ENCODE data around the gene CASD1. TPM values are rescaled to one million over a fixed set of nuclear protein-coding genes. Genes with fewer than 3 reads are reported as not detected.

Gene CASD1
- total RNA-seq, 4 donors from 2014 or later: 21.7 to 73.7 (median 63.3) TPM

DNA sequence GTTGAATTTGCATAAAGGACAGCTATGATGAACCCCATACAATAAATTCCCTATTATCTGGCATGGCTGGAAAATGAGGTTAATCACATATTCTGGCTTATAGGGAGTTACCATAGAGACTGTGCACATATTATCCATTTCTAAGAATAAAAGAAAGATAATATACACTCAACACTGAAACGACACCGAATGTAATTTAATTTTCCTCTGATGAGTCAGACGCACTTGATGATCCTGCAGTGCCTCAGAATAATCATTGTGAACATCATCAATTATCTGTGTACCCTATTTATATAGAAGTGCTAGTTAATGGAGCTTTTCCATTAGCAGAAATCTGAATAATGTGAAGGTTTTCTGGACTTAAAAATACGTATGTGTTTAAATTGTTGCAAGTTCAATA, 86.1 kb downstream of the CASD1 start:
- Histone ChIP-seq H3K27ac (no peak overlapping the region), H3K36me3 (no peaks in the 10 kb centered on the region), H3K4me3 (no peak overlapping the region), H3K4me1 (no peaks in the 10 kb centered on the region), H3K9me3 (no peaks in the 10 kb centered on the region), H3K27me3 (no peaks in the 10 kb centered on the region)
- no peak for DNase-seq
- TF ChIP-seq POLR2AphosphoS5 (IDR thresholded peaks at IDR 0.05): no peak
- TF ChIP-seq, protein P1, sequence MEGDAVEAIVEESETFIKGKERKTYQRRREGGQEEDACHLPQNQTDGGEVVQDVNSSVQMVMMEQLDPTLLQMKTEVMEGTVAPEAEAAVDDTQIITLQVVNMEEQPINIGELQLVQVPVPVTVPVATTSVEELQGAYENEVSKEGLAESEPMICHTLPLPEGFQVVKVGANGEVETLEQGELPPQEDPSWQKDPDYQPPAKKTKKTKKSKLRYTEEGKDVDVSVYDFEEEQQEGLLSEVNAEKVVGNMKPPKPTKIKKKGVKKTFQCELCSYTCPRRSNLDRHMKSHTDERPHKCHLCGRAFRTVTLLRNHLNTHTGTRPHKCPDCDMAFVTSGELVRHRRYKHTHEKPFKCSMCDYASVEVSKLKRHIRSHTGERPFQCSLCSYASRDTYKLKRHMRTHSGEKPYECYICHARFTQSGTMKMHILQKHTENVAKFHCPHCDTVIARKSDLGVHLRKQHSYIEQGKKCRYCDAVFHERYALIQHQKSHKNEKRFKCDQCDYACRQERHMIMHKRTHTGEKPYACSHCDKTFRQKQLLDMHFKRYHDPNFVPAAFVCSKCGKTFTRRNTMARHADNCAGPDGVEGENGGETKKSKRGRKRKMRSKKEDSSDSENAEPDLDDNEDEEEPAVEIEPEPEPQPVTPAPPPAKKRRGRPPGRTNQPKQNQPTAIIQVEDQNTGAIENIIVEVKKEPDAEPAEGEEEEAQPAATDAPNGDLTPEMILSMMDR (IDR thresholded peaks at IDR 0.05): no peak
- TF ChIP-seq POLR2A (IDR thresholded peaks at IDR 0.05): no peak
- TF ChIP-seq EP300 (IDR thresholded peaks at IDR 0.05; ENCODE audit: low read depth): no peak
- WGBS, 2 donors (ENCODE audit: low coverage in 1 of 2): 85 to 87% methylated on average over 4 of the region's 4 CpGs
- intact Hi-C loops (cut with DNase I; ENCODE audit: low total_unique reads): no loop called here
- in situ Hi-C loops (cut with MboI; ENCODE audit: low pct_ligation_motif_present in 1 of 4, low pct_unique_long_range_greater_than_20kb in 1 of 4, low sequenced_read_pairs in 3 of 4): no loop called here

DNA sequence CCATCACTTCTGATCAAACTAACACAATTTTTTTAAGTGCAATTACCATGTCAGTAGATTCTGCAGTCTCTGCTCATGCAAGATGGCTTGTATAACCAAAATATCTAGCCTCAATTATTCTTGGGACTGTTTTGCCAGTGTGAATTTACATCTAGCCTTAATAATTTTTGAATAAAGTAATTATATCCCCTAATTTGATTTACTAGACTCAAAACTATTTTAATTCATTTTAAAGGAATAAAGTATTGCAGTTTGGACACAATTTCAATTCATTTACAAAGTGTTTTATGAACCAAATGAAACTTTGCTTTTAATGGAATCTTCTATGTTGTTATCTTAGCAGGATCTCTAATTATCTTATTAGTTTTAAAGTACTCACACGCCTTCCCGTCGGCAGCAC, 90.7 kb downstream of the CASD1 start:
- intact Hi-C loops (cut with DNase I; ENCODE audit: low total_unique reads): no loop called here
- 94 to 97% methylated on average over 3 of the region's 3 CpGs for WGBS, 2 donors (ENCODE audit: low coverage in 1 of 2)
- in situ Hi-C loops (cut with MboI; ENCODE audit: low pct_ligation_motif_present in 1 of 4, low pct_unique_long_range_greater_than_20kb in 1 of 4, low sequenced_read_pairs in 3 of 4): no loop called here
- H3K4me1 ChIP-seq: no peaks in the 10 kb centered on the region
- TF ChIP-seq POLR2AphosphoS5 (IDR thresholded peaks at IDR 0.05): no peak
- TF ChIP-seq, protein P1 (IDR thresholded peaks at IDR 0.05): no peak
- TF ChIP-seq EP300 (IDR thresholded peaks at IDR 0.05; ENCODE audit: low read depth): no peak
- TF ChIP-seq POLR2A (IDR thresholded peaks at IDR 0.05): no peak
- no peak overlapping the region for H3K4me3 ChIP-seq
- no peak overlapping the region for H3K27ac ChIP-seq
- no peak for DNase-seq
- H3K27me3 ChIP-seq: no peaks in the 10 kb centered on the region
- H3K9me3 ChIP-seq: no peaks in the 10 kb centered on the region
- no peaks in the 10 kb centered on the region for H3K36me3 ChIP-seq

DNA sequence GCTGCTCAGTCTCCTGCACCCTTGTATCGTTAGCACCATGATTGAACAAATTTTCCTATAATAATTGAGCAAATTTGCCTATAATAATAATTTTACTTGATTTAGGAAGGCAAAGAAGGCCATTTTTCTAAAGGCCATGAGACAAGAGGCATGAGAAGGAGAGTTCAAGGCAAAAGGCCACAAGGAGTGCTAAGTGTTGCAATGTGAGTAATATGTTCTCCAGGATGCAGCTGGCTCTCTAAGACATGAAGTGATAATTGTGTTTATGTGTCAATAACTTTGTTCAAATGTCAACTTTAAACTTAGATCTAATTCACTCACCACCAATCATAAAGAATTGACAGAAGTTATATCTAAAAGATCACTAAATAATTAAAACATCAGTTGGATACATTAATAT, 92.6 kb downstream of the CASD1 start:
- no peaks in the 10 kb centered on the region for H3K4me1 ChIP-seq
- intact Hi-C loops (cut with DNase I; ENCODE audit: low total_unique reads) (no loop called here), in situ Hi-C loops (cut with MboI; ENCODE audit: low pct_ligation_motif_present in 1 of 4, low pct_unique_long_range_greater_than_20kb in 1 of 4, low sequenced_read_pairs in 3 of 4) (no loop called here)
- H3K9me3 ChIP-seq: no peaks in the 10 kb centered on the region
- no peak overlapping the region for H3K27ac ChIP-seq
- H3K27me3 ChIP-seq: no peaks in the 10 kb centered on the region
- 93 to 100% methylated on average over 1 of the region's 1 CpG for WGBS, 2 donors (ENCODE audit: low coverage in 1 of 2)
- DNase-seq: no peak
- no peak overlapping the region for H3K4me3 ChIP-seq
- TF ChIP-seq POLR2A (IDR thresholded peaks at IDR 0.05): no peak
- TF ChIP-seq, protein P1 (IDR thresholded peaks at IDR 0.05): no peak
- no peak for TF ChIP-seq EP300 (IDR thresholded peaks at IDR 0.05; ENCODE audit: low read depth)
- no peak for TF ChIP-seq POLR2AphosphoS5 (IDR thresholded peaks at IDR 0.05)
- H3K36me3 ChIP-seq: no peaks in the 10 kb centered on the region

DNA sequence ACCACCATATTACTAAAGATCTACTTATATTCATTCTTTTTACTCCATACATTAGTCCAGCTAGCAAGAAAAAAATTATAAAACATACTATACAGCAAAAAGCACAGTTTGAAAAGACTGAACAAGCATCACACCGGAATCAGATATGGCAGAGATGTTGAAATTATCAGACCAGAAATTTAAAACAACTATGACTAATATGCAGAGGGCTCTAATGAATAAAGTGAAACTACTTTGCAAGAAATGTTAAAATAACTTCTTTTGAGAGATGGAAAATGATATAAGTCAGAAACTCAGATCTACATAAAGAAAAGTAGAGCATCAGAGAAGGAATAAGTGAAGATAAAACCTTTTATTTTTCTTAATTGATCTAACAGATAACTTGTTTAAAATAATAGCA, 95.4 kb downstream of the CASD1 start:
- no peaks in the 10 kb centered on the region for H3K9me3 ChIP-seq
- no peaks in the 10 kb centered on the region for H3K27me3 ChIP-seq
- 89 to 90% methylated on average over 1 of the region's 1 CpG for WGBS, 2 donors (ENCODE audit: low coverage in 1 of 2)
- H3K4me3 ChIP-seq: no peak overlapping the region
- no peak for DNase-seq
- H3K36me3 ChIP-seq: no peaks in the 10 kb centered on the region
- H3K4me1 ChIP-seq: no peaks in the 10 kb centered on the region
- in situ Hi-C loops (cut with MboI; ENCODE audit: low pct_ligation_motif_present in 1 of 4, low pct_unique_long_range_greater_than_20kb in 1 of 4, low sequenced_read_pairs in 3 of 4): no loop called here
- intact Hi-C loops (cut with DNase I; ENCODE audit: low total_unique reads): no loop called here
- no peak overlapping the region for H3K27ac ChIP-seq
- TF ChIP-seq EP300 (IDR thresholded peaks at IDR 0.05; ENCODE audit: low read depth) (no peak), POLR2A (IDR thresholded peaks at IDR 0.05) (no peak), POLR2AphosphoS5 (IDR thresholded peaks at IDR 0.05) (no peak)
- TF ChIP-seq, protein P1 (IDR thresholded peaks at IDR 0.05): no peak

Small RNA genes within 50 kb of the gene (small RNA-seq; reads per million reads assigned to genes)
- gene RNU6-1328P: 0 reads per million in 4 donors

Other genes with a start within 250 kb of the CASD1 start
- 100 to 1,000 TPM in 2 of 4 donors, 10 to 100 TPM in 2; 47.0 to 499 (median 75.9) TPM for gene COL1A2, start 114.9 kb upstream of the CASD1 start, total RNA-seq
- gene SGCE, start 146.3 kb downstream of the CASD1 start, total RNA-seq: 10 to 100 TPM; 24.1 to 62.1 (median 33.2) TPM

All from transverse colon (tissue), 4 donors.